Activated naive CD4-positive, alpha-beta T cell treated with anti-CD3 and anti-CD28 coated beads, Interleukin-2, amount 50 U/mL, for 24 hours (primary cell): Measurements from ENCODE around the gene PRRC2C.

ENCODE experiments used
- H3K27ac Mint-ChIP-seq: one replicate; pipeline ENCODE4 v1.8.0; 2021; ENCODE audit warnings: mild to moderate bottlenecking, mixed read lengths
- H3K27me3 Mint-ChIP-seq: one replicate; pipeline ENCODE4 v1.8.0; 2021; ENCODE audit warnings: mixed read lengths
- H3K36me3 Mint-ChIP-seq: one replicate; pipeline ENCODE4 v1.8.0; 2021; ENCODE audit warnings: mixed read lengths
- H3K4me1 Mint-ChIP-seq: one replicate; pipeline ENCODE4 v1.8.0; 2021; ENCODE audit warnings: mixed read lengths
- H3K4me3 Mint-ChIP-seq: one replicate; pipeline ENCODE4 v1.8.0; 2021; ENCODE audit warnings: mild to moderate bottlenecking, mixed read lengths
- H3K9me3 Mint-ChIP-seq: one replicate; pipeline ENCODE4 v1.8.0; 2021; ENCODE audit warnings: mixed read lengths

Gene PRRC2C

DNA sequence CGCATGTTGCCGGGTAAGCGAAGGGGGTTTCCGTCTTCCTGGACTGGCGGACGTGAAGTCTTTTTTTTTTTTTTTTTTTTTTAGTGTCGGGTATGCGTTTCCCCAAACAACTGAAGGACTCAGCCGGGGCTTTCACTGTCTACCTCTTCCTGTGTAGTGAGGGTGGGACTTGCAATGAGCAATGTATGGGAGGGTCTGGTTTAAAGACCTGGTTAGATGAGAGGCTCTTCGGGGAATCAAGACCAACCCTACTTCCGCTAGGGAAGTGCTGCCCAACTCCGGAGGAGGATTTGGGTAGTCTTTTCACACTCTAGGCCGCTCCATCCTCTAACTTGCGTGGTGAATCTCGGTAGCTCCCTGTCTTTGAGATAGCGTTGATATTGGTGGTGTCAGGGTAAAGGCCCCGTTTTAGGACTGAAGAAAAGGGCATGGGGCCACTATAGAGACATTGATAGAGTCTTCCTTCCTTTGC, 754 bp downstream of the PRRC2C start:
- no peaks in the 10 kb centered on the region for H3K9me3 Mint-ChIP-seq
- H3K4me1 Mint-ChIP-seq, result peaks cover 54% of the 10 kb centered on the region
- no peaks in the 10 kb centered on the region for H3K27me3 Mint-ChIP-seq
- H3K27ac Mint-ChIP-seq, result peak overlapping the region; percentile 94
- peaks cover 12% of the 10 kb centered on the region for H3K36me3 Mint-ChIP-seq
- H3K4me3 Mint-ChIP-seq, result peak overlapping the region; percentile 98

- no peaks in the 10 kb centered on the region for H3K27me3 Mint-ChIP-seq
- H3K9me3 Mint-ChIP-seq, result no peaks in the 10 kb centered on the region
- H3K27ac Mint-ChIP-seq, result peak overlapping the region; percentile 94
- peaks cover 12% of the 10 kb centered on the region for H3K36me3 Mint-ChIP-seq
- peaks cover 63% of the 10 kb centered on the region for H3K4me1 Mint-ChIP-seq
- peak overlapping the region; percentile 98 for H3K4me3 Mint-ChIP-seq
Measured at GRCh38 chr1:171487038-171487437, 1.7 kb downstream of the PRRC2C start.

DNA sequence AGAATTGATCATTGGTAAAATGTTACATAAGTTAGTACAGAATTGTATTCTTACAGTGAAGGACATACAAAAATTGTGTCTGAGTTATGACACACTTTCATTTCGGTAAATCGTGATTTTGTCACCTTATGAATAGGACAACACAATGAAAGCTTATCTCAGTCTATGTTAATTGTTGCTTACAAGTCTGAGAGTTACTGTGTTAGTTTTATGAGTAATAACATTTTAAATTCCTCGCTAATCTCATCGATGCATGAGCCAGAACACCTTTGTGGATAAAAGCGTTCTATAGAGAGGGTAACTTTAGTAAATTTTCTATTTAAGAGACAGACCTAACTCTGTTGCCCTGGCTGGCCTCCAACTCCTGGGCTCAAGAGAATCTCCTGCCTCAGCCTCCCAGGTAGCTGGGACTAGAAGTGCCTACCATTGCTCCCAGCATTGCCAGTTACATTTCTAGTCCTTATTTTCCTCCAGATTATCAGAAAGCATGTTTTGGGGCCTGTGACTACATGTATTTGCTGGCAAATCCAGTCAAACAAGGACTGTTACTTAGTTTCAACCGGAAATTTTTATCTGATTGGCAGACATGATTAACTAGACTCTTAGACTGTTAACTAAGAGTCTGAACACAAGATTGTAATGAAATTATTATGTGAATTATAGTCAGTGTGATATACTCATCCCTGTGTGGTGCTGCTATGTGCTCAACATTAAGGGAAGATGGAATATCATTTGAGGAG, 3.0 kb downstream of the PRRC2C start:
- H3K9me3 Mint-ChIP-seq, result no peaks in the 10 kb centered on the region
- H3K4me1 Mint-ChIP-seq, result peaks cover 74% of the 10 kb centered on the region
- H3K4me3 Mint-ChIP-seq, result peak overlapping the region; percentile 98
- peak overlapping the region; percentile 74 for H3K27ac Mint-ChIP-seq
- H3K27me3 Mint-ChIP-seq, result no peaks in the 10 kb centered on the region
- H3K36me3 Mint-ChIP-seq, result peaks cover 15% of the 10 kb centered on the region

DNA sequence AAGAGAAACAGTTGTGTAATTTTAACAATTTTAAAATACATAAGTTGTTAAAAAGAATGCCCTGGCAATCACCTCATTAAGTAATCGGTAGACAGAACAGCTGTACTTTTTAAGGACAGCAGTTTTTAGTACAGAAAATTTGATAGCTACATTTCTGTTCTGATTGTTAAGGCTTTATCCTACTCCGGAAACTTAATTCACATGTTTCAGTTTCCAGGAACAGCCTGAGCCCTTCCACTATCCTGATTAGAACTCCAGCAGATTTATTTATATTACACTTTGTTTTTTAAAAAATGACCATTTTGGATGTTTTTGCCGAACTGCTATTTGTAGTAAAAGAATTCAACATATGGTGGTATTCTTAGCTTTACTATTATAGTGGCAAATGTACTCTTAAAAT, 8.7 kb downstream of the PRRC2C start:
- H3K27me3 Mint-ChIP-seq, result no peaks in the 10 kb centered on the region
- peak overlapping the region; percentile 77 for H3K27ac Mint-ChIP-seq
- peaks cover 93% of the 10 kb centered on the region for H3K4me1 Mint-ChIP-seq
- peaks cover 22% of the 10 kb centered on the region for H3K36me3 Mint-ChIP-seq
- H3K9me3 Mint-ChIP-seq, result no peaks in the 10 kb centered on the region
- peak overlapping the region; percentile 54 for H3K4me3 Mint-ChIP-seq

- peaks cover 91% of the 10 kb centered on the region for H3K4me1 Mint-ChIP-seq
- peaks cover 20% of the 10 kb centered on the region for H3K36me3 Mint-ChIP-seq
- H3K27me3 Mint-ChIP-seq, result no peaks in the 10 kb centered on the region
- peak overlapping the region; percentile 51 for H3K4me3 Mint-ChIP-seq
- H3K27ac Mint-ChIP-seq, result no peak overlapping the region
- H3K9me3 Mint-ChIP-seq, result no peaks in the 10 kb centered on the region
Measured at GRCh38 chr1:171495444-171495843, 10.1 kb downstream of the PRRC2C start.

- Mint-ChIP-seq H3K27ac (no peak overlapping the region), H3K4me3 (no peak overlapping the region), H3K27me3 (no peaks in the 10 kb centered on the region), H3K36me3 (peaks cover 24% of the 10 kb centered on the region), H3K4me1 (peaks cover 93% of the 10 kb centered on the region), H3K9me3 (no peaks in the 10 kb centered on the region)
Measured at GRCh38 chr1:171500304-171500703, 15.0 kb downstream of the PRRC2C start.

DNA sequence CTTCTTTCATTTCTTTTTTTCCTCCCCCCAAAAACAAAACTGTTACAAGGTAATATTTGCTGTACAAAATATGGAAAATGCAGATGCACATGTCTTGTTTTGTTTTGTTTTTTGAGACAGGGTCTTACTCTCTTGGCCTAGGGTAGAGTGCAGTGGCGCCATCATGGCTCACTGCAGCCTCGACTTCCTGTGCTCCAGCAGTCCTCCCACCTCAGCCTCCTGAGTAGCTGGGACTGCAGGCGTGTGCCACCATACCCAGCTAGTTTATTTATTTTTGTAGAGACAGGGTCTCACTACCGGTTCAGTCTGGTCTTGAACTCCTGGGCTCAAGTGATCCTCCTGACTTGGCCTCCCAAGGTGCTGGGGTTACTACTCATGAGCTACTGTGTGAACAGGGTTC, 15.5 kb downstream of the PRRC2C start:
- peak overlapping the region; percentile 36 for H3K27ac Mint-ChIP-seq
- peaks cover 93% of the 10 kb centered on the region for H3K4me1 Mint-ChIP-seq
- no peaks in the 10 kb centered on the region for H3K27me3 Mint-ChIP-seq
- no peaks in the 10 kb centered on the region for H3K9me3 Mint-ChIP-seq
- H3K4me3 Mint-ChIP-seq, result peak overlapping the region; percentile 49
- peaks cover 26% of the 10 kb centered on the region for H3K36me3 Mint-ChIP-seq

DNA sequence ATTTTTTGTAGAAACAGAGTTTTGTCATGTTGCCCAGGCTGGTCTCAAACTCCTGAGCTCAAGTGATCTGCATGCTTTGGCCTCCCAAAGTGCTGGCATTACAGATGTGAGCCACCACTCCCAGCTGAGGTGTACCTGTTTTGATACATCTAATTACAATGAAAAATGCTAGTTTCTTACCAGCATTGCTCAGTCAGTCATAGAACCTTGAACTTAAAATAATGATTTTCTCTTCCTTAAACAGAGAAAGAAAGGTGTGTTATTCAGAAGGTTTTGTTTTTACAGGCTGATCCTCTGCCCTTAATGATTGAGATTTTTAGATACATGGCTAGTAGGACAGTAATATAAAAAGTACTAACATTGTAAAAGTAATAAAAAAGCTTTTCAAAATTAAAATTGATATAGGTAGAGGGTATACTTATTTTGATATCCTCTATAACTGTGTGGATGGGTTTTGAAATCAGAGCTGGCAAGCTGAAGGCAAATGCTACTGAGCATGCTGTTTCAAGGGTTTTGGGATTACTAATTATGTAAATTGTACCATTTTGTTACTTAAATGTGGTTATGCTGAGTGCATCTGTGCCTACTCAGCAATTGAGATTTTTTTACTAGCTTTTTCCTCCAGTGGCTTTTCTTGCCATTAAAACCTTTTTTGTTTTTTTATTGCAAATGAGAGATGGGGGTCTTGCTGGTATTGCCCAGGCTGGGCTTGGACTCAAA, 16.1 kb downstream of the PRRC2C start:
- H3K4me1 Mint-ChIP-seq, result peaks cover 93% of the 10 kb centered on the region
- no peaks in the 10 kb centered on the region for H3K9me3 Mint-ChIP-seq
- H3K36me3 Mint-ChIP-seq, result peaks cover 26% of the 10 kb centered on the region
- peak overlapping the region; percentile 36 for H3K27ac Mint-ChIP-seq
- H3K27me3 Mint-ChIP-seq, result no peaks in the 10 kb centered on the region
- no peak overlapping the region for H3K4me3 Mint-ChIP-seq

DNA sequence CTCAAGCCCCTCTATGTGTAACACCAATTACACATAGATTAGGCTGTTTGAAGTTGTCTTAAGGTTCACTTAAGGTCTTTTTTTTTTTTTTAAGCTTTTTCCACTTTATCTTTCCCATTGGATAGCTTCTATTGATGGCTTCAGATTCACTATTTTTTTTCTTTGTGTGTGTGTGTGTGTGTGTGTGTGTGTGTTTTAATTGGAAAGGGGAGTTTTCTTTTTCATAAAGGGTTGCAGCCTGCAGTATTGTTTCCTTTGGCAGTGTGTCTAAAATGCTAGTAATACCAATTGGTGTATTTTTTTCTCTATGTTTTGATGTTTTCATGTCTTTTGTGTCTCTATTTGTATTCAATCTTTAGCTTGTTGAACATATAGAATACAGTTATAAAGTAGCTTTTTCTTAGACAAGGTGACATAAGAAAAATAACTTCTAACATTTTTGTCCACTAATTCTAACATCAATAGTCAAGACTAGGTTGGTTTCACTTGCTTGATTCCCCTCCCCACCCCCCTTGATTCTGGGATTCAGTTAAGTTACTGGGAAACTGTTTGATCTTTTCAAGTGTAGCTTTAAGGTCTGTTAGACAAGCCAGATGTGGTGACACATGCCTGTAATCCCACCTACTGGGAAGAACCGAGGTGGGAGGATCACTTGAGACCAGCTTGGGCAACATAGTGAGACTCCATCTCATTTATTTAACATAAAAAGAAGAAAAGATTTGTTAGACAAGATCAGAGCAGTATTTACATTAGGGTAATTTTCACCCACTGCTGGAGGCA, 21.4 kb downstream of the PRRC2C start:
- H3K4me3 Mint-ChIP-seq, result peak overlapping the region; percentile 54
- peaks cover 6% of the 10 kb centered on the region for H3K36me3 Mint-ChIP-seq
- no peaks in the 10 kb centered on the region for H3K27me3 Mint-ChIP-seq
- no peaks in the 10 kb centered on the region for H3K9me3 Mint-ChIP-seq
- peaks cover 97% of the 10 kb centered on the region for H3K4me1 Mint-ChIP-seq
- peak overlapping the region; percentile 69 for H3K27ac Mint-ChIP-seq

GRCh38 chr1:171507435-171507834, 22.1 kb downstream of the PRRC2C start:
- Mint-ChIP-seq H3K9me3 (no peaks in the 10 kb centered on the region), H3K27me3 (no peaks in the 10 kb centered on the region), H3K4me1 (peaks cover 97% of the 10 kb centered on the region), H3K27ac (peak overlapping the region; percentile 69), H3K4me3 (peak overlapping the region; percentile 63), H3K36me3 (peaks cover 6% of the 10 kb centered on the region)

- Mint-ChIP-seq H3K27me3 (no peaks in the 10 kb centered on the region), H3K27ac (peak overlapping the region; percentile 49), H3K36me3 (peaks cover 6% of the 10 kb centered on the region), H3K4me3 (peak overlapping the region; percentile 13), H3K4me1 (peaks cover 85% of the 10 kb centered on the region), H3K9me3 (no peaks in the 10 kb centered on the region)
Measured at GRCh38 chr1:171509191-171509590, 23.9 kb downstream of the PRRC2C start.

GRCh38 chr1:171513743-171514142, 28.4 kb downstream of the PRRC2C start:
- H3K36me3 Mint-ChIP-seq, result peaks cover 17% of the 10 kb centered on the region
- peaks cover 63% of the 10 kb centered on the region for H3K4me1 Mint-ChIP-seq
- H3K27me3 Mint-ChIP-seq, result no peaks in the 10 kb centered on the region
- H3K9me3 Mint-ChIP-seq, result no peaks in the 10 kb centered on the region
- H3K4me3 Mint-ChIP-seq, result no peak overlapping the region
- H3K27ac Mint-ChIP-seq, result no peak overlapping the region

DNA sequence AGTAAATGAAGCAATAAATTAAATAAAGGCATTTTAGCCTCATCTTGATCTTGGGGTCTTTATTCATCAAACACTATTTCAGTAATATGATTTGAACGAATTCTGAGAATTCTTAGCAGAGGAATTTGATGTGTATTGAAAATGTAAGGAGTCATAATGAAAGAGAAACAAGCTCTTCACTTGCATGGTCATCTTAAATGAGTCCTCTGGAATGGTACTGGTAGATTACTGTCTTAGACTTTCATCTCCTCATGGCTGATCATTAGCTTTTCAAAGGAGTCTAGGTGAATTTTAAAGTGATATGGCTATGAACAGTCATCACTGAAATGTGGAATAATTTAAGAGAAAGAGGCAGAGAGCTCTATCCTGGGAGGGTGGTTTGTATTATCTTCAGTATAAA, 30.0 kb downstream of the PRRC2C start:
- no peaks in the 10 kb centered on the region for H3K9me3 Mint-ChIP-seq
- no peak overlapping the region for H3K4me3 Mint-ChIP-seq
- H3K27ac Mint-ChIP-seq, result peak overlapping the region; percentile 79
- no peaks in the 10 kb centered on the region for H3K27me3 Mint-ChIP-seq
- H3K4me1 Mint-ChIP-seq, result peaks cover 50% of the 10 kb centered on the region
- H3K36me3 Mint-ChIP-seq, result peaks cover 19% of the 10 kb centered on the region

- Mint-ChIP-seq H3K27me3 (no peaks in the 10 kb centered on the region), H3K4me1 (peaks cover 46% of the 10 kb centered on the region), H3K27ac (peak overlapping the region; percentile 65), H3K36me3 (peaks cover 19% of the 10 kb centered on the region), H3K4me3 (no peak overlapping the region), H3K9me3 (no peaks in the 10 kb centered on the region)
Measured at GRCh38 chr1:171515741-171516140, 30.4 kb downstream of the PRRC2C start.

- Mint-ChIP-seq H3K9me3 (no peaks in the 10 kb centered on the region), H3K27ac (no peak overlapping the region), H3K4me1 (peaks cover 22% of the 10 kb centered on the region), H3K36me3 (peaks cover 17% of the 10 kb centered on the region), H3K27me3 (no peaks in the 10 kb centered on the region), H3K4me3 (no peak overlapping the region)
Measured at GRCh38 chr1:171521567-171521966, 36.2 kb downstream of the PRRC2C start.
